Ovary (tissue), 9 donors: ENCODE measurements around the gene LTB4R. TPM values are rescaled to one million over a fixed set of nuclear protein-coding genes. Genes with fewer than 3 reads are reported as not detected.

Experiments
- DNase-seq, 5 donors: peaks; one replicate each; pipeline ENCODE4 v3.0.0-alpha.2; 2019 to 2020
- H3K27ac ChIP-seq, 2 donors: fragments of 200-600 bp; one replicate each; pipeline versions ENCODE4 v1.5.1 to v1.8.0; 2019 to 2022
- H3K27me3 ChIP-seq: fragments of 200-600 bp; one replicate; pipeline ENCODE4 v1.8.0; 2022
- H3K36me3 ChIP-seq: fragments of 200-600 bp; sonication (generic); one replicate; pipeline ENCODE4 v1.5.1; 2019
- H3K4me1 ChIP-seq: one replicate; pipeline ENCODE4 v1.8.1; 2013; ENCODE audit warnings: mild to moderate bottlenecking, moderate library complexity; ENCODE audit not compliant: insufficient read depth
- H3K4me3 ChIP-seq: fragments of 200-600 bp; sonication (generic); one replicate; pipeline ENCODE4 v1.5.1; 2017
- H3K9me3 ChIP-seq, 2 donors: fragments of 200-600 bp in 1 of 2; sonication (generic) in 1 of 2; one replicate each; pipeline versions ENCODE4 v1.5.1 to v1.8.1; 2013 to 2019; ENCODE audit warnings: mild to moderate bottlenecking in 1 of 2, moderate library complexity in 1 of 2
- EP300 ChIP-seq: sonication (generic); formaldehyde crosslinking; IDR thresholded peaks from one replicate; pipeline ENCODE4 v1.6.1; 2017; ENCODE audit warnings: antibody characterized with exemption
- POLR2A ChIP-seq: fragments of 450-650 bp; IDR thresholded peaks from one replicate; pipeline ENCODE4 v1.6.1; 2017; ENCODE audit warnings: antibody characterized with exemption, mild to moderate bottlenecking, moderate library complexity
- WGBS, 3 donors: extraction: QIAGEN DNeasy Blood & Tissue Kit in 1 of 3; methylation state at CpG; one replicate each; pipeline versions ENCODE4 v1.1.5 to v1.1.7; 2013 to 2017; 5-methylcytosine and 5-hydroxymethylcytosine counted together
- intact Hi-C, 4 donors: fragments of 100-400 bp; cut with DNase I; formaldehyde crosslinking; loops; one replicate each; pipeline versions ENCODE4 v1.11.0 to v1.15.1; 2022 to 2023
- polyA plus RNA-seq, 2 donors: library from polyadenylated mRNA; stranded (reverse); fragments of 200-250 nt in 1 of 2; fragments of 350-450 nt in 1 of 2; fragmentation: Illumina TruSeq in 1 of 2; extraction: RNeasy Lipid Tissue Mini Kit (QIAGEN cat#74804) in 1 of 2; gene quantifications; one replicate each; pipeline ENCODE4 v1.2.3, GENCODE V29; 2013 to 2014
- total RNA-seq, 7 donors: library from RNA; depleted of rRNA in 2 of 7; stranded (reverse); fragments of >200 nt in 2 of 7; fragmentation: NEBNext Ultra II Directional in 3 of 7; extraction: Animal tissue kit (Norgen Biotek cat#: 25700) in 3 of 7; gene quantifications; one replicate each; pipeline versions ENCODE4 v1.1.0 to v1.2.4, GENCODE V29; 2016 to 2023
- TF ChIP-seq, protein P1 (sequence below), 3 donors: fragments of 450-650 bp in 2 of 3; fragments of 200-600 bp in 1 of 3; IDR thresholded peaks; one replicate each; pipeline versions ENCODE4 v1.5.1 to v1.8.0; 2016 to 2022; ENCODE audit warnings: antibody characterized with exemption in 3 of 3, mild to moderate bottlenecking in 1 of 3
- donor health status: DM: no; HTN: no; CAD: no; lungs with moderate emphysema.
- donor health status: DM: no; HTN: no; CAD: no.
- donor health status: Bipolar disorder and iron deficiency.
- donor health status: DM: yes; HTN: yes; CAD: no.
- donor health status: DM: no; HTN: no; CAD: no.
- donor health status: DM: yes; HTN: yes; CAD: no.

LTB4R gene
- total and polyA plus RNA-seq, 9 donors: 2.9 to 9.4 (median 7.6) TPM

DNA sequence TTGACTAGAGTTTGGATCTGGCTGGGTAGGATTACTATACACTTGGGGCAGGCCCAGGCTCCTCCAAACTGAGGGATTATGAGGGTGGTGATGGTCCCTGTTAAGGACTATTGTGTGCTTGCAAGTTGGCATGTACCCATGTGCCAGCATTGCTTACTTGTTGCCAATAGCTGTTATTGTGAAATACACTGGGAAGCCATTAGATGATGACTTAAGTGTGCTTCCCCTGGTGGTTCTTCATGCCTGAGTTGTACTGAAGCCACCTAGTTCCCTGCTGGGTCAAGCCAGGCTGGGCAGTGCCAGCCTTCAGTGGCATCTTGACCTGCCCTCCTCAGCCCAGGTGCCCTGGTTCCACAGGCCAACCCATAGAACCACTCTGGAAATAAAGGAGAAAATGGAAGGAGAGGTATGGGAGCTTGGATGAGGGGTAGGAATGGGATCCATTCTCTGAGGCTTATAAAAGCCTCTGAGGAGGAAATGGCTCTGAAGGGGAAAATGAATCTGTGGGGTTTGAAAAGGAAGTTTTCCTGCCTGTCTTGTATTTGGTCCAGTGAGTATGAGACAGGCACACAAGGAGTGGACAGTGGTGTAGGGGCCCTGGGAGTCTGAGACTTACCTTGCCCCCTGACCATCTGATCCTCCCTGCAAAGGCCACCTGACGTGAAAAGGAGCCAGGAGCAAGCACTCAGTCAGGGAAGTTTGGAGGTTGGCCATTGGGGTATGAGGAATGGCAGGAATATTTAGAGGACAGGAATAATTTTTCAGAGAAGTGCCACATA, 724 bp downstream of the LTB4R start:
- Histone ChIP-seq H3K27ac (peak overlapping the region; percentile 73 to 85), H3K9me3 (no peaks in the 10 kb centered on the region), H3K36me3 (no peaks in the 10 kb centered on the region), H3K4me1 (peaks cover 18% of the 10 kb centered on the region), H3K27me3 (no peaks in the 10 kb centered on the region), H3K4me3 (peak overlapping the region; percentile 40)
- 89 to 97% (median 92%) methylated on average over 1 of the region's 1 CpG for WGBS, 3 donors
- no peak for DNase-seq
- intact Hi-C loops: loop anchor here in 1 of 4 donors (5.0 kb wide), 1 partner anchor 70 kb away; the partner anchor contains the start of gene TINF2
- TF ChIP-seq POLR2A: no peak
- TF ChIP-seq, protein P1, sequence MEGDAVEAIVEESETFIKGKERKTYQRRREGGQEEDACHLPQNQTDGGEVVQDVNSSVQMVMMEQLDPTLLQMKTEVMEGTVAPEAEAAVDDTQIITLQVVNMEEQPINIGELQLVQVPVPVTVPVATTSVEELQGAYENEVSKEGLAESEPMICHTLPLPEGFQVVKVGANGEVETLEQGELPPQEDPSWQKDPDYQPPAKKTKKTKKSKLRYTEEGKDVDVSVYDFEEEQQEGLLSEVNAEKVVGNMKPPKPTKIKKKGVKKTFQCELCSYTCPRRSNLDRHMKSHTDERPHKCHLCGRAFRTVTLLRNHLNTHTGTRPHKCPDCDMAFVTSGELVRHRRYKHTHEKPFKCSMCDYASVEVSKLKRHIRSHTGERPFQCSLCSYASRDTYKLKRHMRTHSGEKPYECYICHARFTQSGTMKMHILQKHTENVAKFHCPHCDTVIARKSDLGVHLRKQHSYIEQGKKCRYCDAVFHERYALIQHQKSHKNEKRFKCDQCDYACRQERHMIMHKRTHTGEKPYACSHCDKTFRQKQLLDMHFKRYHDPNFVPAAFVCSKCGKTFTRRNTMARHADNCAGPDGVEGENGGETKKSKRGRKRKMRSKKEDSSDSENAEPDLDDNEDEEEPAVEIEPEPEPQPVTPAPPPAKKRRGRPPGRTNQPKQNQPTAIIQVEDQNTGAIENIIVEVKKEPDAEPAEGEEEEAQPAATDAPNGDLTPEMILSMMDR (IDR thresholded peaks at IDR 0.05): no peak
- no peak for TF ChIP-seq EP300

DNA sequence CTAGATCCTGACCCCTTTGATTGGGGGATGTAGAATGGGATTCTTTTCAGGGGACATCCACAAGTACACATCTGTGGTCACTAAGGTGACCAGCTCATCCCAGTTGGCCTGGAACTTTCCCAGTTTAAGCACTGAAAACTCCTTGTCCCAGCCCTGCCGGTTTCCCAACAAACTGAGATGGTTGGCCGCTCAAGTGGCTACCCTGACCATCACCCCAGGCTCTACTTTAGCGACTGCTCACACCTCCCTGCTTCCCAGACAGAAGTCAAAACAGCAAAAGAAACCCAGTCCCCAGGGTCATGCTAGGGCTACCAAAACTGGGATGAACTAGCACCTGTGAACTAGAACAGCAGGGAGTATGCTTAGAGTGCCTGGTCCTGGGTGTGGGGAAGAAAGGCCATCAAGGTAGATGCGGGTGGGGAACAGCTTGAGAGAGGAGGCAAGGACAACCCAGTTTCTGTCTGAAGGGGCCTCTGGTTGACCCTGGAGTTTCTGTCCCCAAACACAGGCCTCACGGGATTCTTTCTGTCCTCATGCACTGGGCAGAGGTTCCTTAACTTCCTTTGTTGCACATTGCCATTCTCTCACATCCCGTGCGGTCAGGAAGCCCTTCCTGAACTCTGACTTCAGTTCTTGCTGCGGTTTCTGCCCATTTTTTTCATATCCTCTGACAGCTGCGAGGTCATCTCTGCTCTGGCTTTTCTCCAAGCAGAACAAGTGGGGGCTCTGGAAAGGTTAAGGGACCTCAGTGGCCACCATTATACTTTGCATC, 1.6 kb downstream of the LTB4R start:
- Histone ChIP-seq H3K27ac (peak overlapping the region in 1 of 2 donors; percentile 85), H3K9me3 (no peaks in the 10 kb centered on the region), H3K36me3 (no peaks in the 10 kb centered on the region), H3K4me3 (no peak overlapping the region), H3K27me3 (no peaks in the 10 kb centered on the region), H3K4me1 (peaks cover 18% of the 10 kb centered on the region)
- no peak for DNase-seq
- 71 to 76% (median 73%) methylated on average over 9 of the region's 9 CpGs for WGBS, 3 donors
- intact Hi-C loops: loop anchor here in 1 of 4 donors (5.0 kb wide), 1 partner anchor 71 kb away; the partner anchor contains the start of gene TINF2
- TF ChIP-seq POLR2A (no peak), EP300 (no peak)
- TF ChIP-seq, protein P1 (IDR thresholded peaks at IDR 0.05): no peak

GRCh38 chr14:24313913-24314312, 2.6 kb downstream of the LTB4R start:
- DNase-seq: no peak
- H3K27ac ChIP-seq: no peak overlapping the region
- TF ChIP-seq POLR2A (no peak), EP300 (no peak)
- TF ChIP-seq, protein P1 (IDR thresholded peaks at IDR 0.05): no peak
- no peaks in the 10 kb centered on the region for H3K27me3 ChIP-seq
- no peaks in the 10 kb centered on the region for H3K9me3 ChIP-seq
- H3K36me3 ChIP-seq: no peaks in the 10 kb centered on the region
- WGBS, 3 donors: 86 to 88% (median 86%) methylated on average over 2 of the region's 2 CpGs
- H3K4me3 ChIP-seq: no peak overlapping the region
- peaks cover 18% of the 10 kb centered on the region for H3K4me1 ChIP-seq
- intact Hi-C loops: loop anchor here in 1 of 4 donors (5.0 kb wide), 1 partner anchor 72 kb away; the partner anchor contains the start of gene TINF2

DNA sequence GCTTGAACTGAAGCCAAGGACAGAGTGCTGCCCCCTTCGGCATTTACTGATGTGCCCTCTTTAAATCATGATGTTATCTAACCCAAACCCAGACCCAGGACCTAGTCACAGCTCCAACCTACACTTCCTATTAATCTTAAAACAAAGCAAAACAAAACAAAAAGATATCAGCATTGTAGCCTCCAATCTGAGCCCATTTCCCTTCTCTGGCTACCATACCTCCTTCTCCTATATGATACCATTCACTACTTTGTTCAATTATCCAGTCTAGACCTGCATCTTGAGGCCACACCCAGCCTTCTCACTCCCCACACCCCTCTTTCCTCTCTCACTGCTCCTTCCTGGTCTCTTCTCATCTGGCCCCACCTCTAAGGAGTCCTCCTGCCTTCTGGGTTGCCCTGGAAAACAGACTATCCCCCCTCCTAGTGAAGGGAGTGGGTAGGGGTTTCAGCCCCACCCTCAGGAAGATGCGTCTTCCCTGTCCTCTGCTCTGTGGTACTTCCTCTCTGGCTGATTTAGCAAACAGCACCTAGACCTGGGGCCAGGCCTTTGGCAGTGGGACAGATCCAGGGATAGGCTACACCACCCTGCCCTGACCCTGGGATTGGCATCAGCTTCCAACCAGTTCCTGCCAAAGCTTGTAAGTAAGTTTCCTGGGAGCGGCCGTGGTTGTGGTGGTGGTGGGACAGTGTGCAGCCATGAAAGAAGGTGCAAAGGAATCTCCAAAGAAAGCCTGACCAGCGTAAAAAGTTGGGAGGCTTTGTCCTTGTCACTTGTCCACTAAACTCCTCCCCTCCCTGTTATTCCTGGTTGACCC, 3.3 kb downstream of the LTB4R start:
- no peaks in the 10 kb centered on the region for H3K36me3 ChIP-seq
- DNase-seq: no peak
- peaks cover 17% of the 10 kb centered on the region for H3K4me1 ChIP-seq
- no peaks in the 10 kb centered on the region for H3K9me3 ChIP-seq
- intact Hi-C loops: loop anchor here in 1 of 4 donors (5.0 kb wide), 1 partner anchor 72 kb away; the partner anchor contains the start of gene TINF2
- H3K27ac ChIP-seq: no peak overlapping the region
- no peak overlapping the region for H3K4me3 ChIP-seq
- TF ChIP-seq EP300 (no peak), POLR2A (no peak)
- TF ChIP-seq, protein P1 (IDR thresholded peaks at IDR 0.05): no peak
- WGBS, 3 donors: 73 to 81% (median 78%) methylated on average over 5 of the region's 5 CpGs
- H3K27me3 ChIP-seq: no peaks in the 10 kb centered on the region
